ENCODE data around the gene HDGF.

The HDGF gene

DNA sequence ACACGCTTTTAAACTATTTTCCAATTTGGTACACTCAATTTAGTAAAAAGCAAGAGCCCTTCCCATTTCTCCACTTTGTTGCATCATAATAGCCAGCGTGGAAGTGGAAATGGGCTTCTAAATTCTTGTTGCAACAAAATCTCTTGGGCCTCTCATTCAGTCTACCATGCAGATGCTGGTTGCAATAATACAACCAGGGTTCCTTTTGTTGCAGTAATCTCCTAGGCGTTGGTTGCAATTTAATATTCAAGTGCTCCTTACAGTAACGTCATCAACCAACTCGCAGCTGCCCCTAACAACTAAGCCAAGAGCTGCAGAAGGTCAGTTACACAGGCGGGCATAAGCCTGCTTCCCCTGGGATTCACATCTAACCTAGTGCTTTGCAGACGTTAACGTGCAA lies 2.7 kb upstream of the HDGF start:
- Mint-ChIP-seq H3K4me3 (no peak overlapping the region), H3K9me3 (no peaks in the 10 kb centered on the region), H3K27ac (no peak overlapping the region), H3K36me3 (peaks cover 34% of the 10 kb centered on the region), H3K4me1 (peaks cover 30% of the 10 kb centered on the region)
- DNase-seq (ENCODE audit: low spot score in 2 of 2) (no peak), ATAC-seq (no peak)

DNA sequence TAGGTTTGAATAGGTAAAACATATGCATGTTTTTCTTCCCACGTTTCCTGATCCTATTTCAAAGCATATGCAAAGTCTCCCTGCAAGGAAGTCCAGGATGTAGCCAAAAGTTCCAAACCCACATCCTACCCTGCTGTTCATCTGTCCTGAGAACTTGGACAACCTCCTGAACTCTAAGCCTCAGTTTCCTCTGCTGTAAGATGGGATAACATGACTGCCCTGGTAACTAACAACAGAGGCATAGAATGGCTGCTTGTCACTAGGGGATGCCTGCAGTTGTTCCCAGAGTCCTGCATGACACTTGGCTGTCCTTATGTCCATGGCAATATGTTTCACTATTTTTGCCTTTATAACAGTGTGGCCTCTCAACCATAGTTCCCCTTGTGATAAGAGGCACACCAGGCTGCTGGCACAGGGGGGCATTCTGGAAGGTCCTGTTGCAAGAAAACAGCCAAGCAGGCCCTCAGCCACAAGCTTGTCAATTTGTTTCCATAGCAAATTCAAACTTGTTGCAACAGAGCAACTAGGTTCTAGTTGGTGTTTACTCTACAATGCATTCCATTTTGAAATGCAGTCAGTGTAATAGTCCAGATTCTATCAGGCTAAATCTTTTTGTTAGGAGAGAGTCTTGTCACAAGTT lies 1.5 kb upstream of the HDGF start:
- Mint-ChIP-seq H3K4me1 (peaks cover 38% of the 10 kb centered on the region), H3K27ac (peak overlapping the region; percentile 98), H3K9me3 (no peaks in the 10 kb centered on the region), H3K4me3 (peak overlapping the region; percentile 87), H3K36me3 (peaks cover 43% of the 10 kb centered on the region)
- DNase-seq (ENCODE audit: low spot score in 2 of 2) (no peak), ATAC-seq (no peak)

DNA sequence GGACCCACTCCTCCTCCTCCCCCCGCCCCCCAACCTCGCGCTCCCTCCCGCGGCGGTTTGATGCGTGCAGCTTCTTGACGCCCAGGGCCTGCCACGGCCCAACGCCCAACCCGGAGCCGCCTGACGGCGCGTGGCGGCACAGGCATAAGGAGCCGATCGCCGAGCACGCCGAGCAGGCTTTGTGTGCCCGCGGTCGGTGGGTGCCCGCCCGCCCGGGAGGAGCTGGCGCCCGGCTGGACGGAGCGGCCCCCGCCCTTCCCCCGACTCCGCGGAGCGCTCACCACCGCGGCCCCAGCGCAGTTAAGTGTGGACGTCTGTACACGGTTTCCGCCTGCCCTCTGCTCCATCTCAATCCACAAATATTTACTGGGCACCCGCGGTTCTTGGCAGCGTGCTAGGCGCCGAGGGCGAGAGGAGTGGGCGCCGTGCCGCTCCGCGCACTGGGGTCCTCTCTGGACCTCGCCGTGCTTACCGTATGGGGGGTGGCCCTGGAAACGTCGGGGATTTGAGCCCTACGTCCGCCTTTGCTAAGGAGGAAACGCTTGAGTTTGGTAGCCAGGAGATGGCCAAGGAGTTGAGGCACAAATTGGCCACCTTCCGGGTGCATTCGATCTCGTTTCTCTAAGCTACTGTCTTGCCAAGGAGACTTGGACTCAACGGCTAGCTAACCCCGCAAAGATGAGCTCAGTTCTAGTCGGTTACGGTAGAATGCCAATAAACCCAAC lies 444 bp upstream of the HDGF start:
- Mint-ChIP-seq H3K36me3 (peaks cover 51% of the 10 kb centered on the region), H3K9me3 (no peaks in the 10 kb centered on the region), H3K4me1 (peaks cover 48% of the 10 kb centered on the region), H3K27ac (peak overlapping the region; percentile 98), H3K4me3 (peak overlapping the region; percentile 87)
- ATAC-seq (peak; percentile 90), DNase-seq (ENCODE audit: low spot score in 2 of 2) (peak; percentile 88 to 93)

- DNase-seq (ENCODE audit: low spot score in 2 of 2), result peak in 1 of 2 donors; percentile 72
- peak; percentile 50 for ATAC-seq
- Mint-ChIP-seq H3K27ac (peak overlapping the region; percentile 98), H3K36me3 (peaks cover 61% of the 10 kb centered on the region), H3K4me3 (peak overlapping the region; percentile 87), H3K4me1 (peaks cover 58% of the 10 kb centered on the region), H3K9me3 (no peaks in the 10 kb centered on the region)
These were observed 594 bp downstream of the HDGF start for GRCh38 chr1:156750711-156751450.

DNA sequence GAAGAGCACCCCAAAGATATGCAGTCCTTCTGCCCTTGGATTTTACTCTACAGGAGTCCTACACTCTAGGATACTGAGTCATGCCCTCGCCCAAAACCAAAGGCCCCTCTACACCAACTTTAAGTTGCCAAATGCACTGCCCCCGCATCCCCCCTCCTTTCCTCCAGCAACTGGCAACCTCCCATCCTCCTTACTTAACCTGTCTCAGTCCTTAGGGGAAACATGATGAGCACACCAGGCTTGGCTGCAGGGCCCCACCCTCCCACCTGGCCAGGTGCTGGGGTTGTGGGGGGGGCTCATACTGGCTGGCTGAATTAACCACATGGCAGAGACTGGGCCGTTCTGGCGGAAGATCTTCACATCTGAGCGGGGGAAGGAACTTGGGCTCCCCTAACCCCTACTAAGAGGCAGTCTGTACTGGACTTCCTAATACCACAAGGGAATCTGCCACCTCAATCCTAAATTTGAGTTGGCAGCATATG lies 1.2 kb downstream of the HDGF start:
- Mint-ChIP-seq H3K4me3 (peak overlapping the region; percentile 87), H3K9me3 (no peaks in the 10 kb centered on the region), H3K27ac (peak overlapping the region; percentile 98), H3K4me1 (peaks cover 64% of the 10 kb centered on the region), H3K36me3 (peaks cover 67% of the 10 kb centered on the region)
- ATAC-seq (peak; percentile 11), DNase-seq (ENCODE audit: low spot score in 2 of 2) (no peak)

- ATAC-seq (no peak), DNase-seq (ENCODE audit: low spot score in 2 of 2) (no peak)
- H3K36me3 Mint-ChIP-seq, result peaks cover 69% of the 10 kb centered on the region
- H3K4me3 Mint-ChIP-seq, result peak overlapping the region; percentile 87
- peak overlapping the region; percentile 98 for H3K27ac Mint-ChIP-seq
- peaks cover 66% of the 10 kb centered on the region for H3K4me1 Mint-ChIP-seq
- no peaks in the 10 kb centered on the region for H3K9me3 Mint-ChIP-seq
These were observed 1.9 kb downstream of the HDGF start for GRCh38 chr1:156749419-156750118.

DNA sequence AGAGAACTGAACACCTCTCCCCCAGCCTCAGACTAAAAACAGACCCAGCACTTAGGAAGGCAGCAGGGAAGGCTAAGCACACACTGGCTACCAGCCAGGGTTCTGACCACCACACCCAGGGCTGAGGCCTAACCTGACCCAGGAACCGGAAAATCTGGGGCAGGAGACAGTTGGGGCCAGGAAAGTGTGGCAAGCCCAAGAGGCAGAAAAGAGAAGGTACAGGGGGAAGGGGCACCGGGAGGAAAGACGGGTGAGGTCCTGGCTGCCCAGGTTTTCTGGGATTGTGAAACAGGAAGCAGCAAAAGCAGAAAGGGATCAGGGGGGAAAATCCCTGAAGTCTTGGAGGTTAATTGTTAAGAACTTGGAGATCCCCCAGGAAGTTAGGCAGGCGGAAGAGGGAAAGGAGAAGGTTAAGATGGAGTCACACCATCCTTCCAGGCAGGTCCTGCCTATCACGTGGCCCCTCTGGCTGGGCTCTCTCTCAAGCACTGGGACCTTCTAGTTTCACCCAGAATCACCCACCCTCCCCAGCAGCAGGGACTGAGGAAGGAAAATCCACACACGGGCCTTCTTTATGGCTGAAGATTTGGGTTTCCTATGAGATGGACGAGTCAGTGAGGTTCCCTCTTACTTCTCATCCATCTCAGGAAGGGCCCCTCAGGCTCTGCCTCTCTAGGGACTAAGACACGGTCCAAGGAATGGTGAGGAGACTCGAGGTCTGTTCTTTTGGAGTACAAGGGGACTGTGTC lies 2.6 kb downstream of the HDGF start:
- H3K4me1 Mint-ChIP-seq, result peaks cover 73% of the 10 kb centered on the region
- no peak for DNase-seq (ENCODE audit: low spot score in 2 of 2)
- ATAC-seq, result no peak
- peak overlapping the region; percentile 87 for H3K4me3 Mint-ChIP-seq
- H3K27ac Mint-ChIP-seq, result peak overlapping the region; percentile 98
- peaks cover 76% of the 10 kb centered on the region for H3K36me3 Mint-ChIP-seq
- H3K9me3 Mint-ChIP-seq, result no peaks in the 10 kb centered on the region

DNA sequence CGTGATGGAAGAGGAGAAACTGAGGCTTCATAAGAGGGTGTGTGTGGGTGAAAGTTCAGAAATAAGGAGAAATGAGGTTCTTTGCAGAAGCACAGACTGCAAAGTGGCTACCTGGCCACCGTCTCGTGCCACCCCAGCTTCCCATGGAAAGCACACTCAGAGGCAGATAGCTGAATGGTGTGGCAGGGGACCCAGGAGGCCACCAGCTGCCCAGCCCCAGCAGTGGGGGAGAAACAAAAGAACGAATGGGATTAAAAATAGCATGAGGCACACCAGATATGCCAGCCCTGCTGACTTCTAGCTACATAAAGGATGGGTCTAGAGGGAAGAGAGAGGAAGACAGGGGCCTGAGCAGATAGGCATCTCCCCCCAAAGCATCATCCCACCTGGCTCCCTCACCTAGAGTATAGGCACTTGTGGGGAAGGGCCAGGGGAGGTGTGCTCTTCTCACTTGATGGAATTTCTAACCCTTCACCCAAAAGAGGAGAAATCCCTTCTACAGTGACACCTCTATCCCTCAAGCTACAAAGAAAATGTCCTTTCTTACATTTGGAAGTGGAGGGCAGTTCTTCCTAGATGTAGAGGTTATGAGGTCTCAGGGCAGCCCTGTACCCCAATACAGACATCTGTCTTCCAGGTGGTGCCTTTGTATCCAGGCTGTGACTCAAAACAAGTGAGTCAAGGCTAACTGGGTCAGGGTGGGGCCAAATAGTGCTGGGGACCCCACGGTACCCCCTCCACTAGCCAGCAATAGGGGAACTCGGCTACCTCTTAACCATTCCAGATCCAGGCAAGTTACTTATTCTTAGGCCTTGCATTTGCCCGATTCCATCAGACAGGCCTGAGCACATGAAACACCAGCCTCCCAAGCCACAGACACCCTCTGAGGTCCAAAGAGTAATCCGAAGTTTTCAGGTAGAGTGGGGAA lies 3.5 kb downstream of the HDGF start:
- DNase-seq (ENCODE audit: low spot score in 2 of 2), result no peak
- peak overlapping the region; percentile 98 for H3K27ac Mint-ChIP-seq
- H3K36me3 Mint-ChIP-seq, result peaks cover 83% of the 10 kb centered on the region
- peak overlapping the region; percentile 87 for H3K4me3 Mint-ChIP-seq
- H3K4me1 Mint-ChIP-seq, result peaks cover 81% of the 10 kb centered on the region
- no peaks in the 10 kb centered on the region for H3K9me3 Mint-ChIP-seq
- no peak for ATAC-seq

- H3K9me3 Mint-ChIP-seq, result no peaks in the 10 kb centered on the region
- peak overlapping the region; percentile 87 for H3K4me3 Mint-ChIP-seq
- peaks cover 86% of the 10 kb centered on the region for H3K4me1 Mint-ChIP-seq
- ATAC-seq (peak; percentile 38), DNase-seq (ENCODE audit: low spot score in 2 of 2) (peak in 1 of 2 donors; percentile 71)
- peak overlapping the region; percentile 98 for H3K27ac Mint-ChIP-seq
- peaks cover 87% of the 10 kb centered on the region for H3K36me3 Mint-ChIP-seq
These were observed 4.5 kb downstream of the HDGF start for GRCh38 chr1:156746728-156747631.

DNA sequence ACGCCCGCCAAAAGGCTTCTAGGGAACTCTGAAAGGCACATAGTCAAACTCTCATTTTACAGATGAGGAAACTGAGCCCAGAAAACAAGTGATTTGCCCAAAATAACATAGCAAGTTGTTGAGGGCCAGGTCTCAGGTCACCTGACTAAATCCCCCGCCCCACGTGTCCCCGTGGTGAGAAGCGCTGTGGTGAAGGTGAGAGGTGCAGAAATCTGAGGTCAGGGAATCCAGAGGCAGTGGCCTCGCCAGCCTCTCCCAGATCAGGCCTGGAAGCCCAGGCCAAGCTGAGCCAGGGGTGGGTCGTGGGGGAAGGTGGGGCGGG lies 5.1 kb downstream of the HDGF start:
- Mint-ChIP-seq H3K27ac (peak overlapping the region; percentile 98), H3K9me3 (no peaks in the 10 kb centered on the region), H3K4me3 (peak overlapping the region; percentile 87), H3K4me1 (peaks cover 92% of the 10 kb centered on the region), H3K36me3 (peaks cover 87% of the 10 kb centered on the region)
- ATAC-seq (no peak), DNase-seq (ENCODE audit: low spot score in 2 of 2) (no peak)

DNA sequence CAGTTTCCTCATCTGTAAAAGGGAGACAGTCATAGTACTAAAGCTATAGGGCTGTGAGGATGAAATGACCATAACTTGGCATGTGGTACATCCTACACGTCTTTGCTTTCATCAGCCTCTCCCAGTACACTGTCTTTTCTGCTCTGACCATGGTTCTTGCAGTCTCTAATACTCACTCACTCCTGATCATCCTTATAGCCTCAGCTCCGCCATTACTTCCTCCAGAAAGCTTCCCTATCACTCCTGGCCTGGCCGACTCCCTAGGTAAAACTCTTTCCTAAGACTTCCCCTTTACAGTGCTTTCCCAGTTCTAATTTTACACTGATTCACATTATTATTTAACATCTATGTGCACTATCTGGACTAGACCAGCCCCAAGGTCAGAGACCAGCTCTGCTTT lies 5.6 kb downstream of the HDGF start:
- Mint-ChIP-seq H3K36me3 (peaks cover 92% of the 10 kb centered on the region), H3K27ac (peak overlapping the region; percentile 98), H3K4me3 (peak overlapping the region; percentile 87), H3K4me1 (peaks cover 96% of the 10 kb centered on the region), H3K9me3 (no peaks in the 10 kb centered on the region)
- no peak for DNase-seq (ENCODE audit: low spot score in 2 of 2)
- no peak for ATAC-seq

DNA sequence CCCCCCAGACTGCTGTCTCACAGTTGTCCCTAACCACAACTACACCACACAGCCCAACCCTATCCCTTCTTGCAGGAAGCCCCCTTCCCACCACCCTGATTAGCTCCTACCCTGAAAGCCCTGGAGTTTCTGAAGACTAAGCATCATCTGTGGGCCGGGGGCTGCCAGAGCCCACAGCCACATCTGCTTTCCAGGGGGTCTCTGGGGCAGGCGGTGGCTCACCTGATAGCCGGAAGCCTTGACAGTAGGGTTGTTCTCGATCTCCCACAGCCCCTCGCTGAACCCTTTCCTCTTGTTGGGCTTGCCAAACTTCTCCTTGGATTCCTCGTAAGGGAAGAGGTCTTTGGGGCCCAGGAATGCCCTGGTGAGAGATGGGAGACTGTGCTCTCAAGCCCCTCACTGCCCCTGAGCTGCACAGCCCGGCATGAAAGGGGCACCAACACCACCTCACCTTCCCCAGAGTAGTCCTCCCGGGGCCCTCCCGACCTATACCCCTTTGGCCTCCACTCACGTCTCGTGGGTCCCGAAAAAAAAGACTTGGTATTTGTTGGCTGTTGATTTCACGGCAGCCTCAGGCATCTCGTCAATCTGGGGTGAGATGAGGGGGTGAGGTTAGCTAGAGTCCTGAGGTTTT lies 6.6 kb downstream of the HDGF start:
- no peak overlapping the region for H3K4me3 Mint-ChIP-seq
- ATAC-seq (no peak), DNase-seq (ENCODE audit: low spot score in 2 of 2) (no peak)
- no peaks in the 10 kb centered on the region for H3K9me3 Mint-ChIP-seq
- peak overlapping the region; percentile 98 for H3K27ac Mint-ChIP-seq
- peaks cover 92% of the 10 kb centered on the region for H3K36me3 Mint-ChIP-seq
- H3K4me1 Mint-ChIP-seq, result peaks cover 93% of the 10 kb centered on the region

DNA sequence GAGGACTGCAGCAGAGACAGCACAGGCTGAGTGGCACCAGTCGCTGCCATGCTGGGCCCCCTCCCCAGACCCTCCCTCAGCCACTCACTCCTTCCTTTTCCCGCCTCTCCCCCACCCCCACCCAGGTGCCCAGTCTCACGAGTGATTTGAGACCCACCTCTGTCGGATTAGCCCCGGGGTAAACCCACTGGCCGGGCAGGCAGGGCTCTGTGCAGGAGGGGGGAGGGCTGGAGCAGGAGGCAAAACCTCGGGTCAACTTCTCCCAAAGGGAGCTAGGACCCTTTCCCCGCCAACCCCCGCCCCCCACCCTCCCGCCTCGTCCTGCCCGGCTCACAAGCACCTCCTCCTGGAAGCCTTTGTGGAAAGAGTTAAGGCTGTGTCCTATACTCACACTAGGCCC lies 7.1 kb downstream of the HDGF start:
- Mint-ChIP-seq H3K4me3 (peak overlapping the region; percentile 5), H3K27ac (peak overlapping the region; percentile 98), H3K36me3 (peaks cover 87% of the 10 kb centered on the region), H3K9me3 (no peaks in the 10 kb centered on the region), H3K4me1 (peaks cover 88% of the 10 kb centered on the region)
- no peak for DNase-seq (ENCODE audit: low spot score in 2 of 2)
- no peak for ATAC-seq

Data from stimulated activated effector memory CD8-positive, alpha-beta T cell treated with anti-CD3 and anti-CD28 coated beads, Interleukin-12 subunit alpha, Interleukin-12 subunit beta, amount 100 ng/mL, for 72 hours (primary cell).